Measurements from ENCODE around the gene APOLD1. TPM values are rescaled to one million over a fixed set of nuclear protein-coding genes. Genes with fewer than 3 reads are reported as not detected.
A peak's percentile ranks its signal among the peaks of the same experiment; 100 is the strongest.

Gene APOLD1
- total and polyA plus RNA-seq, 8 donors, result 1.6 to 6.4 (median 3.0) TPM

DNA sequence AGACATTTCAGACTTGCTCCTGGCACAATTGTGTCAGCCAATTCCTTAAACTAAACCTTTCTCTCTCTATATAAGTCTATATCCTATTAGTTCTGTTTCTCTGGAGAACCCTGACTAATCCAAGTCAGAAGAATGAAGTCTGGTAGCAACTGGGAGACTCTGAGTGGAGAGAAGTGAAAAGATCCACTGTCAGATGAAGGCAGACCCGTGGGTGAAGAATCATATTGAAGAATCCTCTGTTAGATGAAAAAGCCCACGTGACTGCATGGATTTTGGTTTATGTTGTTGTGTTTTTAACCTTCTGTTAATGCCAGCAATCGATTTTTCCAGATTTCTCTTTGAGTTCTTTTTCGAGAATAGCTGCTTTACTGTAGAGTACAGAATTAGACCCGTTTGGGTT, 29.5 kb upstream of the APOLD1 start:
- ATAC-seq, result no peak
- DNase-seq, result no peak
- Histone ChIP-seq H3K9me3 (no peaks in the 10 kb centered on the region), H3K27ac (no peak overlapping the region), H3K4me1 (peaks cover 0 to 4% (median 0%) of the 10 kb centered on the region in 3 donors), H3K4me3 (no peak overlapping the region), H3K36me3 (no peaks in the 10 kb centered on the region), H3K27me3 (no peaks in the 10 kb centered on the region)
- WGBS, 2 donors, result 39 to 40% methylated on average over 5 of the region's 5 CpGs
- TF ChIP-seq, protein P1, sequence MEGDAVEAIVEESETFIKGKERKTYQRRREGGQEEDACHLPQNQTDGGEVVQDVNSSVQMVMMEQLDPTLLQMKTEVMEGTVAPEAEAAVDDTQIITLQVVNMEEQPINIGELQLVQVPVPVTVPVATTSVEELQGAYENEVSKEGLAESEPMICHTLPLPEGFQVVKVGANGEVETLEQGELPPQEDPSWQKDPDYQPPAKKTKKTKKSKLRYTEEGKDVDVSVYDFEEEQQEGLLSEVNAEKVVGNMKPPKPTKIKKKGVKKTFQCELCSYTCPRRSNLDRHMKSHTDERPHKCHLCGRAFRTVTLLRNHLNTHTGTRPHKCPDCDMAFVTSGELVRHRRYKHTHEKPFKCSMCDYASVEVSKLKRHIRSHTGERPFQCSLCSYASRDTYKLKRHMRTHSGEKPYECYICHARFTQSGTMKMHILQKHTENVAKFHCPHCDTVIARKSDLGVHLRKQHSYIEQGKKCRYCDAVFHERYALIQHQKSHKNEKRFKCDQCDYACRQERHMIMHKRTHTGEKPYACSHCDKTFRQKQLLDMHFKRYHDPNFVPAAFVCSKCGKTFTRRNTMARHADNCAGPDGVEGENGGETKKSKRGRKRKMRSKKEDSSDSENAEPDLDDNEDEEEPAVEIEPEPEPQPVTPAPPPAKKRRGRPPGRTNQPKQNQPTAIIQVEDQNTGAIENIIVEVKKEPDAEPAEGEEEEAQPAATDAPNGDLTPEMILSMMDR (IDR thresholded peaks at IDR 0.05), result no peak
- FAIRE-seq, result no peak
- intact Hi-C loops (cut with DNase I), result no loop called here

- intact Hi-C loops (cut with DNase I), result no loop called here
- DNase-seq, result no peak
- FAIRE-seq, result no peak
- 89 to 94% methylated on average over 2 of the region's 2 CpGs for WGBS, 2 donors
- no peaks in the 10 kb centered on the region for H3K9me3 ChIP-seq
- no peaks in the 10 kb centered on the region for H3K27me3 ChIP-seq
- peak in 1 of 4 donors; percentile 20 for ATAC-seq
- H3K4me1 ChIP-seq, result peaks cover 0 to 4% (median 0%) of the 10 kb centered on the region in 3 donors
- no peak overlapping the region for H3K4me3 ChIP-seq
- H3K27ac ChIP-seq, result no peak overlapping the region
- TF ChIP-seq, protein P1 (IDR thresholded peaks at IDR 0.05), result no peak
- no peaks in the 10 kb centered on the region for H3K36me3 ChIP-seq
Observed at GRCh38 chr12:12757121-12757520, 28.3 kb upstream of the APOLD1 start.

DNA sequence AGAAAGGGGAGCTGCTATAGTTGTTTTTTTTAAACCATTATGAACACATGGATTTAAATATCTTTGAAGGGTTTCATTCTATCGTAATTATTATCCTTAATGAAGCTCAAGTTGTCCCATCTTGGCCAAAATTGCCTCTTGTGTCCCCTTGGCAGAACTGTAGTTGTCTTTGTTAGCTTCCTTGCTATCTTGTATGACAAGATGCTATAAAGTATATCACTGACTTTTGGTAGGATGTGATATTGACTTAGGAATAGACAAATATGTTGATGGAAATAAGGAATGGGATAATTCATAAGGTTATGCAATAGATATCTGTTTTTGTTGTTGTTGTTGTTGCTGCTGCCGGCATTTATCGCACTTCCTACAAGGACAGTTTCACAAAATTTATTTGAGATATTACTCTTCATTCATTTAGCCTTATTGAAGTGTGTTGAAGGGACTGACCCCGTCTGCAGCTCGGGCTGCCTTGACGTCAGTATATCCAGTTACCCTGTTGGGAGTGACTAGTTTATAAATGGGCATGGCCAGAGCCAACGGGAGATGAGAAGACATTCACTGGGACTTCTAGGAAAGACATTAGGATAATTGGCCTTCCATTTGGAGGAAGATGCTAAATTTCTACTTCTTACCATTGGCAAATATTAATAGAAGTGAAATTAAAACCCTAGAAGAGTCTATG, 26.1 kb upstream of the APOLD1 start:
- no peaks in the 10 kb centered on the region for H3K9me3 ChIP-seq
- DNase-seq (no peak), ATAC-seq (no peak), FAIRE-seq (no peak)
- intact Hi-C loops (cut with DNase I), result no loop called here
- WGBS, 2 donors, result 92 to 96% methylated on average over 7 of the region's 7 CpGs
- H3K27me3 ChIP-seq, result no peaks in the 10 kb centered on the region
- no peak overlapping the region for H3K27ac ChIP-seq
- no peak overlapping the region for H3K4me3 ChIP-seq
- peaks cover 0 to 4% (median 0%) of the 10 kb centered on the region in 3 donors for H3K4me1 ChIP-seq
- no peaks in the 10 kb centered on the region for H3K36me3 ChIP-seq
- TF ChIP-seq, protein P1 (IDR thresholded peaks at IDR 0.05), result no peak

GRCh38 chr12:12764824-12765223, 20.6 kb upstream of the APOLD1 start:
- Histone ChIP-seq H3K36me3 (no peaks in the 10 kb centered on the region), H3K4me1 (no peaks in the 10 kb centered on the region), H3K9me3 (no peaks in the 10 kb centered on the region), H3K4me3 (no peak overlapping the region), H3K27ac (no peak overlapping the region), H3K27me3 (no peaks in the 10 kb centered on the region)
- no peak for DNase-seq
- TF ChIP-seq, protein P1 (IDR thresholded peaks at IDR 0.05), result no peak
- intact Hi-C loops (cut with DNase I), result no loop called here
- no peak for FAIRE-seq
- ATAC-seq, result no peak

- FAIRE-seq (no peak), DNase-seq (no peak), ATAC-seq (no peak)
- Histone ChIP-seq H3K4me1 (no peaks in the 10 kb centered on the region), H3K27me3 (no peaks in the 10 kb centered on the region), H3K4me3 (no peak overlapping the region), H3K36me3 (no peaks in the 10 kb centered on the region), H3K27ac (no peak overlapping the region), H3K9me3 (no peaks in the 10 kb centered on the region)
- WGBS, 2 donors, result 96 to 98% methylated on average over 6 of the region's 6 CpGs
- intact Hi-C loops (cut with DNase I), result no loop called here
- TF ChIP-seq, protein P1 (IDR thresholded peaks at IDR 0.05), result no peak
Observed at GRCh38 chr12:12770262-12770661, 15.2 kb upstream of the APOLD1 start.
